HG02885 (cell line): ENCODE data around the gene ESCO1.

Source experiments
- ATAC-seq: cut with Tn5 transposase; IDR thresholded peaks from one replicate; pipeline ENCODE4 v1.9.1; 2021; ENCODE audit warnings: mild to moderate bottlenecking; ENCODE audit not compliant: unreplicated experiment, poor library complexity

The ESCO1 gene

GRCh38 chr18:21496277-21496835 lies 104.1 kb downstream of the ESCO1 start:
- no peak for ATAC-seq

GRCh38 chr18:21490748-21491147 lies 109.8 kb downstream of the ESCO1 start:
- no peak for ATAC-seq

- no peak for ATAC-seq
These were observed 110.5 kb downstream of the ESCO1 start for GRCh38 chr18:21489919-21490495.

DNA sequence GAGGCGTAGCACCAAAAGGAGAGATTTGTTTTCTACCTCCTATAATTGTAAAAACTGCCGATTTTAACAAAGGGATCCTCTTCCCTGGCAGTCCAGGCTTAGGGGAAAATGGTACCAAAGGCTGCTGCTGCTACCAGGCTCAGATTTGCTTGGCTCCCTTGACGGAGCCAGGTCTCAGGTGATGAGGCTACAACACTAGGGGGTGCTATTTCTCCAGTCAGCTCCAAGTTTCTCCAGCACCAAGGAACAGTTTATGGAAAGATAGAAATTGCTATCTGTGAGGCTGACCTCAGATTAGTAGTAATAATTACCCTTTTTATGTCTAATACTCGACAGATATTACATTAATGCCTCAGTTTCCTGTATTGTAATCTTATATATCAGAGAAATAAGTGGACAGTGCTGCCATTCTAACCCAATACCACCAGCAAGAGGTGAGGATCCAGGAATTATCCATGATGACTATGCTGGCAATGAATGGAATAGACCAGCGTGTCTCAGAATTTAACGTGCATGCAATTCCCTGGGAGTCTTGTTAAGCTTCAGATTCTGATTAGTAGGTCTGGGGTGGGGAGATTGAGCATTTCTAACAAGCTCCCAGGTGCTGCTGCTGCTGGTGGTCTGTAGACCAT lies 111.3 kb downstream of the ESCO1 start:
- peak; percentile 76 for ATAC-seq

GRCh38 chr18:21486905-21487437 lies 113.5 kb downstream of the ESCO1 start:
- no peak for ATAC-seq

DNA sequence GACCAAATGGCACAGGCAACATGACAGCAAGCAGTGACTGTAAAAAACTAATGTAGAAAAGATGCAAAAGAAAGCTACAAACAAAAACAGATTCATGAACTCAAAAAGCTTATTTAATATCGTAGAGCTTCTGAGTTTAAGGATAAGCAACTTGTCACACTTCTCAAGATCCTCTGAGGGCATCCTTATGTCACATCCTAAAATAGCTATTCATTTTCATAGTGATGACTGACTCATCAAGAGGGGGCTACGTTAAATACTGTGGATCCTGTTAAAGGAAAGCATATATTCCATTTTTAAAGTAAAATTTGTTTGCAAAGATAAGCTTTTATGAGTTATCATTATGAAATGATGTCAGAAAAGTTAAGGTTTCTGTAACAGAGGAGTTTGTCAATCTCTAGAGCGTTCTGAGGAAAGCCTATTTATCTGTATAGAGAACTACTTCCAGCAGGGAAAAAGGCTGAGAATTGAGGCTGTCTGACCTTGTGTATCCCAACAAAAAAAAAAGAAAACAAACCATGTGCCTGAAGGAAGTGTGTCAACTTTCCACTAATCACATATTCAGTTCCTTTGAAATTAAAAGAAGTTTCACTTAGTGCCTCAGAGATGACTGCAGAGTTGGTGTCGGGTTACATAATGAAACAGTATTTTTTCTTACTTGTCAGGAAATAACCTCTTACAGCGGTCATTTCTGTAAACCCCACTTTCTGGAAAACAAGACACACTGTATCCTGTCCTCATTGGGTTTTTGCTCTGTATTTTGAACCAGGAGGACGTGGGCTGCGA lies 115.5 kb downstream of the ESCO1 start:
- ATAC-seq = no peak

DNA sequence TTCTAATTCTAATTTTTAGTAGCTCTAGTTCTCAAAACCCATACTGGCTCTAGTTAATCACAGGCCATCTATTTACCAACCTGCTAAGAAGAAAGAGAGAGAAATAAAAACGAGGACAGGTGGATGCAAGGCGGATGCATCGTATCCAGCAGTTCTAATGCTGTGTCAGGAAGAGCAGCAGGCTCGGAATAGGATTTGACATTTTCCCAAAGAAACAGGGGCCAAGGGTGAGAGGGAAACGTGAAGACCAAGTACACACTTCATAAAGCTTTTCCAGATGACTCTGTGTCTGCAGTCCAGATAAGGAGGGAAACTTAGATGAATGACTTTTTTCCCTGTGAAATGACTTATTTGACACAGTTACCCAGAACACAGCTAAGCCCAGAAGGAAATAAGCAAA lies 117.5 kb downstream of the ESCO1 start:
- no peak for ATAC-seq

DNA sequence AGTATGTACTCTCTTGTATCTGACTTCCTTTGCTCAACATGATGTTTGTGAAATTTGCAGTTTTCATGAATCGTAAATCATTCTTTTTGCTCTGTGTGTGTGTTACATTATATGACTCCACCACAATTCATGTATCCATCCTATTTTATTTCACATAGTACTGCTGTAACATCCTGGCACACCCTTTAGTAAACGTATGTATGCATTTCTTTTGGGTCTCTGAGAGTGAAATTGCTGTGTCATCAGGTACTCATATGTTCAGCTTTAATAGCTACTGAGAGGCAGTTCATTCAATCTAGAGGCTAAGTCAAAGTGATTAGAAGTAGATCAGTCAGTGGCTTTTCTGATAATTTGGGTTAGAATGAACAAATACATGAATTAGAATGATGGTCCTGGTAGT lies 118.8 kb downstream of the ESCO1 start:
- no peak for ATAC-seq

GRCh38 chr18:21479721-21480120 lies 120.8 kb downstream of the ESCO1 start:
- ATAC-seq = no peak
